ENCODE results near the gene SMCO1.
"Not testable (repeated sequence)": the region's sequence is repeated elsewhere in the genome, so short reads cannot be mapped to it uniquely, and the experiment has no call there.

The SMCO1 gene

GRCh38 chr3:196552253-196552652 lies 37.1 kb upstream of the SMCO1 start:
- Histone ChIP-seq H3K36me3 (ENCODE audit: insufficient read depth, low read length) (no peaks in the 10 kb centered on the region), H3K27ac (no peak overlapping the region), H3K9ac (ENCODE audit: insufficient read length) (no peak overlapping the region), H3K9me3 (ENCODE audit: low read depth, low read length) (peaks cover 6% of the 10 kb centered on the region; the same call in 1 of the 2 replicates), H3K4me3 (no peak overlapping the region)
- TF ChIP-seq FOXP2 (optimal IDR thresholded peaks at IDR 0.05; ENCODE audit: control extremely low read depth, extremely low read length, insufficient read depth): no peak
- TF ChIP-seq EZH2 (IDR thresholded peaks at IDR 0.05): no peak
- TF ChIP-seq POLR2AphosphoS5 (IDR thresholded peaks at IDR 0.05; ENCODE audit: borderline replicate concordance, low read depth, low read length): no peak
- DNase-seq (ENCODE audit: low read depth, low spot score): no peak

GRCh38 chr3:196550172-196550571 lies 35.0 kb upstream of the SMCO1 start:
- not testable (repeated sequence) for H3K4me3 ChIP-seq; H3K9ac ChIP-seq (ENCODE audit: insufficient read length); H3K36me3 ChIP-seq (ENCODE audit: insufficient read depth, low read length); H3K9me3 ChIP-seq (ENCODE audit: low read depth, low read length); DNase-seq (ENCODE audit: low read depth, low spot score); H3K27ac ChIP-seq

GRCh38 chr3:196549312-196549711 lies 34.2 kb upstream of the SMCO1 start:
- not testable (repeated sequence) for H3K4me3 ChIP-seq; H3K36me3 ChIP-seq (ENCODE audit: insufficient read depth, low read length); H3K9me3 ChIP-seq (ENCODE audit: low read depth, low read length); H3K27ac ChIP-seq; DNase-seq (ENCODE audit: low read depth, low spot score); H3K9ac ChIP-seq (ENCODE audit: insufficient read length)

GRCh38 chr3:196547067-196547466 lies 31.9 kb upstream of the SMCO1 start:
- Histone ChIP-seq H3K9me3 (ENCODE audit: low read depth, low read length) (peaks cover 6% of the 10 kb centered on the region; the same call in 1 of the 2 replicates), H3K4me3 (no peak overlapping the region), H3K9ac (ENCODE audit: insufficient read length) (no peak overlapping the region), H3K27ac (no peak overlapping the region), H3K36me3 (ENCODE audit: insufficient read depth, low read length) (no peaks in the 10 kb centered on the region)
- DNase-seq (ENCODE audit: low read depth, low spot score): no peak
- TF ChIP-seq FOXP2 (optimal IDR thresholded peaks at IDR 0.05; ENCODE audit: control extremely low read depth, extremely low read length, insufficient read depth) (no peak), POLR2AphosphoS5 (IDR thresholded peaks at IDR 0.05; ENCODE audit: borderline replicate concordance, low read depth, low read length) (no peak), EZH2 (IDR thresholded peaks at IDR 0.05) (no peak)

- no peak for DNase-seq (ENCODE audit: low read depth, low spot score)
- H3K27ac ChIP-seq: no peak overlapping the region
- H3K36me3 ChIP-seq (ENCODE audit: insufficient read depth, low read length): no peaks in the 10 kb centered on the region
- no peak overlapping the region for H3K9ac ChIP-seq (ENCODE audit: insufficient read length)
- H3K9me3 ChIP-seq (ENCODE audit: low read depth, low read length): peaks cover 6% of the 10 kb centered on the region; the same call in 1 of the 2 replicates
- TF ChIP-seq POLR2AphosphoS5 (IDR thresholded peaks at IDR 0.05; ENCODE audit: borderline replicate concordance, low read depth, low read length) (no peak), FOXP2 (optimal IDR thresholded peaks at IDR 0.05; ENCODE audit: control extremely low read depth, extremely low read length, insufficient read depth) (no peak), EZH2 (IDR thresholded peaks at IDR 0.05) (no peak)
- H3K4me3 ChIP-seq: no peak overlapping the region
Observed at GRCh38 chr3:196546537-196546936, 31.4 kb upstream of the SMCO1 start.

- no peak for DNase-seq (ENCODE audit: low read depth, low spot score)
- no peak overlapping the region for H3K27ac ChIP-seq
- H3K9ac ChIP-seq (ENCODE audit: insufficient read length): no peak overlapping the region
- no peak for TF ChIP-seq FOXP2 (optimal IDR thresholded peaks at IDR 0.05; ENCODE audit: control extremely low read depth, extremely low read length, insufficient read depth)
- TF ChIP-seq EZH2 (IDR thresholded peaks at IDR 0.05): no peak
- TF ChIP-seq POLR2AphosphoS5 (IDR thresholded peaks at IDR 0.05; ENCODE audit: borderline replicate concordance, low read depth, low read length): no peak
- H3K36me3 ChIP-seq (ENCODE audit: insufficient read depth, low read length): no peaks in the 10 kb centered on the region
- H3K9me3 ChIP-seq (ENCODE audit: low read depth, low read length): no peaks in the 10 kb centered on the region
- H3K4me3 ChIP-seq: no peak overlapping the region
Observed at GRCh38 chr3:196544491-196544992, 29.4 kb upstream of the SMCO1 start.

DNA sequence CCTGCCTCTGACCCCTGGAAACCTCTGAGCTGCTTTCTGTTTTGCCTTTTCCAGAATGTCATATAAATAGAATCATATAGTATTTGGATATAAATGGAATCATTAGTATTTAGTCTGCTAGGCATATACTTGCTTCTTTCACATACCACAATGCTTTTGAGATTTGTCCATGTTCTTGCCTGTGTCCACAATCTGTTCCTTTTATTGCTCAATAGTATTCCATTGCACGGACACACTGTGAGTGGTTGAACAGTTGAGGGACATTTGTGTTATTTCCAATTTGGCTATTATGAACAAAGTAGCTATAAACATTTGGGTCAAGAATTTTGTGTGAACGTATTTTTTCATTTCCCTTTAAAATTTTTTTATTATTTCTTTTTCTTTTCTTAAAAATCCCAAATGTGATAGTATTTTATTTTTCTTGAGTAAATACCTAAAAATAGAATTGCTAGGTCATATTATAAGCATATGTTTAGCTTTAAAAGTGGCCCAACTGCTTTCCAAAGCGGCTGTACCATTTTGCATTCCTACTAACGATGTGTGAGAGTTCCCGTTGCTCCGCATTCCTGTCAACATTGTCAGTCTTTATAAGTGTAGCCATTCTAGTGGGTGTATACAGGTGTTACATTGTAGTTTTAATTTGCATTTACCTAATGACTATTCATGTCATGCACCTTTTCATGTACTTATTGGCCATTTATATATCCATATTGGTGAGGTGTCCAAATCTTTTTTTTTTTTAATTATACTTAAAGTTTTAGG lies 26.7 kb upstream of the SMCO1 start:
- DNase-seq (ENCODE audit: low read depth, low spot score): no peak
- Histone ChIP-seq H3K27ac (no peak overlapping the region), H3K4me3 (no peak overlapping the region), H3K36me3 (ENCODE audit: insufficient read depth, low read length) (no peaks in the 10 kb centered on the region), H3K9me3 (ENCODE audit: low read depth, low read length) (no peaks in the 10 kb centered on the region), H3K9ac (ENCODE audit: insufficient read length) (no peak overlapping the region)
- TF ChIP-seq EZH2 (IDR thresholded peaks at IDR 0.05): no peak
- TF ChIP-seq FOXP2 (optimal IDR thresholded peaks at IDR 0.05; ENCODE audit: control extremely low read depth, extremely low read length, insufficient read depth): no peak
- TF ChIP-seq POLR2AphosphoS5 (IDR thresholded peaks at IDR 0.05; ENCODE audit: borderline replicate concordance, low read depth, low read length): no peak

GRCh38 chr3:196537319-196537984 lies 22.3 kb upstream of the SMCO1 start:
- H3K36me3 ChIP-seq (ENCODE audit: insufficient read depth, low read length): no peaks in the 10 kb centered on the region
- H3K9me3 ChIP-seq (ENCODE audit: low read depth, low read length): no peaks in the 10 kb centered on the region
- H3K9ac ChIP-seq (ENCODE audit: insufficient read length): no peak overlapping the region
- no peak overlapping the region for H3K4me3 ChIP-seq
- no peak overlapping the region for H3K27ac ChIP-seq
- TF ChIP-seq FOXP2 (optimal IDR thresholded peaks at IDR 0.05; ENCODE audit: control extremely low read depth, extremely low read length, insufficient read depth) (no peak), POLR2AphosphoS5 (IDR thresholded peaks at IDR 0.05; ENCODE audit: borderline replicate concordance, low read depth, low read length) (no peak), EZH2 (IDR thresholded peaks at IDR 0.05) (no peak)
- DNase-seq (ENCODE audit: low read depth, low spot score): no peak
